ENCODE measurements around the gene RTN3. TPM values are rescaled to one million over a fixed set of nuclear protein-coding genes. Genes with fewer than 3 reads are reported as not detected.

Gene RTN3
- total RNA-seq, 1 donor from 2014 or later: 116 TPM

- Histone ChIP-seq H3K36me3 (no peaks in the 10 kb centered on the region), H3K27ac (no peak overlapping the region), H3K4me3 (no peak overlapping the region), H3K9me3 (no peaks in the 10 kb centered on the region), H3K27me3 (no peaks in the 10 kb centered on the region), H3K4me1 (no peaks in the 10 kb centered on the region)
- TF ChIP-seq CTCF (IDR thresholded peaks at IDR 0.05): no peak
- DNase-seq: no peak
- intact Hi-C loops (cut with DNase I): no loop called here
- no peak for ATAC-seq
Measured at GRCh38 chr11:63705526-63705925, 24.2 kb downstream of the RTN3 start.

GRCh38 chr11:63708764-63709163 lies 27.5 kb downstream of the RTN3 start:
- H3K4me3 ChIP-seq: no peak overlapping the region
- no peaks in the 10 kb centered on the region for H3K36me3 ChIP-seq
- H3K27ac ChIP-seq: no peak overlapping the region
- H3K27me3 ChIP-seq: no peaks in the 10 kb centered on the region
- TF ChIP-seq CTCF (IDR thresholded peaks at IDR 0.05): no peak
- H3K4me1 ChIP-seq: peaks cover 5% of the 10 kb centered on the region
- H3K9me3 ChIP-seq: no peaks in the 10 kb centered on the region
- intact Hi-C loops (cut with DNase I): no loop called here
- ATAC-seq (no peak), DNase-seq (no peak)

GRCh38 chr11:63709336-63709884 lies 28.1 kb downstream of the RTN3 start:
- ATAC-seq (no peak), DNase-seq (no peak)
- Histone ChIP-seq H3K9me3 (no peaks in the 10 kb centered on the region), H3K27ac (no peak overlapping the region), H3K4me3 (no peak overlapping the region), H3K36me3 (no peaks in the 10 kb centered on the region), H3K4me1 (peaks cover 5% of the 10 kb centered on the region), H3K27me3 (no peaks in the 10 kb centered on the region)
- no peak for TF ChIP-seq CTCF (IDR thresholded peaks at IDR 0.05)
- intact Hi-C loops (cut with DNase I): no loop called here

GRCh38 chr11:63710476-63711217 lies 29.3 kb downstream of the RTN3 start:
- intact Hi-C loops (cut with DNase I): no loop called here
- Histone ChIP-seq H3K27me3 (no peaks in the 10 kb centered on the region), H3K27ac (no peak overlapping the region), H3K4me1 (peaks cover 5% of the 10 kb centered on the region), H3K9me3 (no peaks in the 10 kb centered on the region), H3K36me3 (no peaks in the 10 kb centered on the region), H3K4me3 (no peak overlapping the region)
- TF ChIP-seq CTCF (IDR thresholded peaks at IDR 0.05): no peak
- peak; percentile 90 for ATAC-seq
- no peak for DNase-seq

- no peak for TF ChIP-seq CTCF (IDR thresholded peaks at IDR 0.05)
- ATAC-seq: no peak
- intact Hi-C loops (cut with DNase I): no loop called here
- DNase-seq: no peak
- Histone ChIP-seq H3K27ac (no peak overlapping the region), H3K36me3 (no peaks in the 10 kb centered on the region), H3K27me3 (no peaks in the 10 kb centered on the region), H3K9me3 (no peaks in the 10 kb centered on the region), H3K4me3 (no peak overlapping the region), H3K4me1 (peaks cover 5% of the 10 kb centered on the region)
Measured at GRCh38 chr11:63711838-63712237, 30.5 kb downstream of the RTN3 start.

Data from upper lobe of right lung (tissue), 1 donor.